GM23248 (cell line): ENCODE measurements around the gene C6orf141.

Experiments
- EZH2 ChIP-seq: fragments of 200-600 bp; sonication (generic); IDR thresholded peaks from 2 replicates; pipeline ENCODE4 v1.6.1; 2018; ENCODE audit warnings: antibody characterized with exemption, mild to moderate bottlenecking; ENCODE audit not compliant: insufficient read depth, poor library complexity, severe bottlenecking
- EZH2phosphoT487 ChIP-seq: fragments of 200-600 bp; sonication (generic); IDR thresholded peaks from 2 replicates; pipeline ENCODE4 v1.6.1; 2018; ENCODE audit warnings: antibody characterized with exemption, moderate library complexity, mild to moderate bottlenecking, low read depth; ENCODE audit not compliant: insufficient read depth

DNA sequence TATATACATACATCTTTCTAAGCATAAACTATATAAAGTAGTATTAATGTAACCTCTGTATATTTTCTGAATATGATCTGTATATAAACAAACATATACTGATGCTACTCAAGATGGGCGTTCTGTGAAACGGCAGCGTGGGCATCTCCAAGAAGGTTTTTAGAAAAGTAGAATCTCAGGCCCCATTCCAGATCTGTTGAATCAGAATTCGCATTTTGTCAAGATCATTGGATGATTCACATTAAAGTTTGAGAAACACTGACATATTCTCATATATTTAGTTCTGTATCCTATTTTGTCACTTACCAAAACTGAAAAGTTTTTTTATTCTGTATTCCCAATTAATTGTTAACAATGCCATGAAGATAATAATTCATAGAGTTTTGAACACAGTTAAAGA lies 5.5 kb downstream of the C6orf141 start:
- TF ChIP-seq EZH2 (no peak), EZH2phosphoT487 (no peak)
